ENCODE data around the gene NECAB3. TPM values are rescaled to one million over a fixed set of nuclear protein-coding genes. Genes with fewer than 3 reads are reported as not detected.

The NECAB3 gene
- total RNA-seq, result 8.2 and 10.5 TPM in 2 replicates

GRCh38 chr20:33674294-33675135 is at the start of gene NECAB3:
TSS of gene NECAB3 (minus strand) at chr20:33674428. CDS start at chr20:33674352, 76 bp downstream.

GRCh38 chr20:33719989-33720709 is 45.9 kb upstream of the NECAB3 start, which contains the start of gene PXMP4:
TSS of gene PXMP4 (minus strand) at chr20:33720310. CDS start at chr20:33720207, 103 bp downstream.

GRCh38 chr20:33686100-33686983 is 12.1 kb upstream of the NECAB3 start, which contains the start of gene E2F1:
TSS of gene E2F1 (minus strand) at chr20:33686385. CDS start at chr20:33686264, 121 bp downstream.

GRCh38 chr20:33666293-33667244 is 7.7 kb downstream of the NECAB3 start, which contains the start of gene ACTL10:
TSS of gene ACTL10 (plus strand) at chr20:33666943. CDS start at chr20:33667498, 555 bp downstream.

GRCh38 chr20:33662172-33662571 is 12.1 kb downstream of the NECAB3 start, which contains the start of gene C20orf144:
TSS of gene C20orf144 (plus strand) at chr20:33662327. CDS start at chr20:33662346, 19 bp downstream.

Other genes with a start within 250 kb of the NECAB3 start
- gene SNTA1, start 230.7 kb downstream of the NECAB3 start, total RNA-seq, result 5.5 and 9.2 TPM in 2 replicates
- gene CBFA2T2, start 184.3 kb downstream of the NECAB3 start, total RNA-seq, result 5.5 and 12.2 TPM in 2 replicates
- under 0.01 TPM in 1 of 2 replicates, not detected in the other for gene C20orf144, start 12.1 kb downstream of the NECAB3 start, total RNA-seq
- gene ACTL10, start 7.5 kb downstream of the NECAB3 start, total RNA-seq, result 1.4 and 1.7 TPM in 2 replicates
- 0.34 and 0.36 TPM in 2 replicates for gene E2F1, start 12.0 kb upstream of the NECAB3 start, total RNA-seq
- gene PXMP4, start 45.9 kb upstream of the NECAB3 start, total RNA-seq, result 3.8 and 7.8 TPM in 2 replicates
- gene ZNF341, start 57.6 kb upstream of the NECAB3 start, total RNA-seq, result 0.68 and 1.3 TPM in 2 replicates
- gene CHMP4B, start 136.9 kb upstream of the NECAB3 start, total RNA-seq, result 18.5 and 48.1 TPM in 2 replicates

Measured in nasal cavity respiratory epithelium epithelial cell of viscerocranial mucosa (primary cell).